HG03066 (cell line): Measurements from ENCODE around the gene TCERG1L.
"Not testable (repeated sequence)": the region's sequence is repeated elsewhere in the genome, so short reads cannot be mapped to it uniquely, and the experiment has no call there.

Experiments used
- ATAC-seq: cut with Tn5 transposase; IDR thresholded peaks from one replicate; pipeline ENCODE4 v1.9.1; 2021; ENCODE audit warnings: low read depth; ENCODE audit not compliant: unreplicated experiment

TCERG1L gene

DNA sequence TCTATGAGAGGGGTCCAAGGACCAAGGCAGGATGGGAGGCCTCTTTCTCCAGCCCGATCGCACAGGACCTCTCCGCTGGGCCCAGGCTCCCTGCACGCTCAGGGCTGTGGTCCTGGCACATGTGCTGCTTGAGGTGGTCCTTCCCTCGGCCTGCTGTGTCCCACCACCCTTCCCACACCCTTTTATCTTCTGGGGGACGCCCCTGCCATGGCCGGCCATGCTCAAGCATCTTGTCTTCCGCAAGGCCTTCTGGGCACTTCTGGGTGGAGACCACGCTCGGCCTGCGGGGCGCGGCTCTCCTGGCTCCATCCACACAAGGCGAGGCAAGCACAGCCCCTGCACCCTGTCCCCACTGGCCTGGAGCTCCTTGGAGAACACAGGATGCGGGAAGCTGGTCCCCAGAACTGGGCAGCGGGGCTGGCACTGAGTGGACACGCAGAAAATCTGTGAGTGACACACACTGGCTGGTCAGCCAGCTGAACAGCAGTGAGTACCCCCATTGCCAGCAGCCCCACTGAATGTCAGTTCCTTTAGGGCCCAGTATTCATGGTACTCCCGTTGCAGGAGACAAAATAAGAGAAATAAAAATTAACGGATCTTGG is 115.9 kb downstream of the TCERG1L start:
- no peak for ATAC-seq

- no peak for ATAC-seq
Measured at GRCh38 chr10:131195116-131195515, 116.4 kb downstream of the TCERG1L start.

- no peak for ATAC-seq
Measured at GRCh38 chr10:131193923-131194322, 117.6 kb downstream of the TCERG1L start.

DNA sequence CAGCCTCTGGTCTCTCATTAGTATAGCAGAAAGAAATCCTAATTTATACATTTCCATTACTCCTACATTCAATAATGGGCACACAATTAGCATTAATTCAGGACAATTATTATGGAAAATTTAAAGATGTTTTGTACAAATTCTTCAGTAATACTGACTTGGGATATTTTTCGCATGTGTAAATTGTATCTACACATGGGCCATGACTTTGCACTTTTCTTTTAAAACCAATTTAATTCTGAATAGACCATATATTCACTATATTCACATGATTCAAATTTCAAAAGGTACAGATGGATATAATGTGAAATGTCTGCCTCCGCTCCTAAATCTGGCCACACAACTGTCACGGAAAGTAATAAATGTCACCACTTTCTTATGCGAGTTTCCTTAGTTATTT is 123.0 kb downstream of the TCERG1L start:
- no peak for ATAC-seq

DNA sequence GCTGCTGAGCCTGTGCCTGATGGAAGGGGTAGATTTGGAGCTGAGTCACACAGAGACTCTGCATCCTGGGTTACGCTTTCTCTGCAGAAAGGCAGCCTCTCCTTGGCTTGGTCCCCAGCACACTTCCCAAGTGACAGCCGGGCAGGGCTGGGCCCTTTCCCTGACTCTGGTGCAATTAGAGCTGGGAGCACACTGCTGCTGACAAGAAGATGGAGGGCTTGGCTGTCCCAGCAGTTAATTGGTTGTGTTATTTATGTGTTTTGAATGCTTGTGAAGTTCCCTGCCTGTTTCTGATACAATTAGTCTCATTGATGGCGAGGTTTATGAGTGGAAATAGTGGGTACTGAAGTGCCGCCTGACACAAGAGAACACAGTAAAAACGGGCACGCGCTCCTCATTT is 123.6 kb downstream of the TCERG1L start:
- ATAC-seq: no peak

DNA sequence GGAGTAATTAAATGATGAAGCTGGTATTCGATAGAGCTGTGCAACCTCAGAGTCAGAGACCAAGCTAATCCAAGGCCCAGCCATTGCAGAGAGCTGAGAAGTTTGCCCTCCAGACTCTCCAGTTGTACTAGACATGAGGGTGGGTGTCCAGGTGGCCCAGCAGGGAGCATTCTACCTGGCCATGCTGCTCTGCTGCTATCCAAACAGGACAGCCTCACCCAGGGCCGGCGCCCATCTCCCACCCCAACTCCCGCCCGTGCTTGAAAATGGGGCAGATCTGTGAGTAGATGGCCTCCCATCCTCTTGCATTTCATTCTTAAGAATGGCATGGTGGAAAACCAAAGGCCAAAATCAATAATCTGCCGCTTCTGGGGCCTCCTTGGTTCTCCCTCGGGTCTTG is 124.2 kb downstream of the TCERG1L start:
- ATAC-seq: no peak

DNA sequence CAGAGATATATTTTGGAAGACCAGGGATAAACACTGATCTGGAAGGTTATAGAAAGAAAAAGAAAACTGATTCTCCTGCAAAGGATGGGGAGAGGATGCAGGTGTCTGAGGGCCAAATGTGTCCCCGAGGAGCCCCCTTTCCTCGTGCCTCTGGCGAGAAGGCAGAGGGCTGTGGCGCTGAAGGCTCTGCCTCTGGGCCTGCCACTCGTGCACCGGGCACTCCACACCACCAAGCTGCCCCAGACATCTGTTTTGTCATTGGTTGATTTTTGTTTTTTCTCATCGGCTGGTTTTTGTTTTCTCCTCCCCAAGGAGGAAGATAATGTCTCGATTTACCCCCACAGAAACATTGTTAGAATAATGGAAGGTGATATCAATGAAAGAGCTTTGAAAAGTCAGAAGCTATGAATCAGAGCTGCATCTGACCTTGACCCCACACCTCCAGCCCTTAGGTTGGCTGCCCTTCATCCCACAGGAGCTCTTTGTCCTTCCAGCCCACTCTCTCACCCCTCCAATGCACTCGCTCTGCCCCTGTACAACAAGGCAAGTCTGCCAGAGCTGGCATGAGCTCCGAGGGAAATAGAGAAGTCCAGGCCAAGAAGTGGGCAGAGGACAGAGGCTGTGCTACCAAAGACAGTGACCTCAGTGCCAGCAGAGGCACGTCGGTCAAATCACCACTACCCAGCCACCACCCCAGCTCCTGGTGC is 124.8 kb downstream of the TCERG1L start:
- no peak for ATAC-seq

DNA sequence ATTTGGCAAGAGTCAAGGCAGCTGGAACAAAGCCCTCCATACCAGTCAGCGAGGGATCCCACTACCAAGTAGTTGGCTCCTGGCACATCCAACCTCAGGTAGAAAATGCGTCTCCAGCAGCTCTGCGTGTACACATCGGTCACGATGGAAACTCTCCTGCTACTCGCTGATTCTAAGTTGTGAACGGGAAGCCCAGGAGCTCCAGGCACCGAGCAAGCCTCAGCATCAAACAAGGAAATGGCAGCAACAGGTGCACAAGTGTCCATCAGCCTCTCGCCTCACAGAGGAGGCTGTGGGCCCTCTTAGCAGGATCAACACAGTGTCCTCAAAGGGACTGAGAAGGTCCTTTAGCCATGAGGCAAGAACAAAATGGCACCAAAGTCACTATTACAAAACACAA is 127.0 kb downstream of the TCERG1L start:
- ATAC-seq: no peak

DNA sequence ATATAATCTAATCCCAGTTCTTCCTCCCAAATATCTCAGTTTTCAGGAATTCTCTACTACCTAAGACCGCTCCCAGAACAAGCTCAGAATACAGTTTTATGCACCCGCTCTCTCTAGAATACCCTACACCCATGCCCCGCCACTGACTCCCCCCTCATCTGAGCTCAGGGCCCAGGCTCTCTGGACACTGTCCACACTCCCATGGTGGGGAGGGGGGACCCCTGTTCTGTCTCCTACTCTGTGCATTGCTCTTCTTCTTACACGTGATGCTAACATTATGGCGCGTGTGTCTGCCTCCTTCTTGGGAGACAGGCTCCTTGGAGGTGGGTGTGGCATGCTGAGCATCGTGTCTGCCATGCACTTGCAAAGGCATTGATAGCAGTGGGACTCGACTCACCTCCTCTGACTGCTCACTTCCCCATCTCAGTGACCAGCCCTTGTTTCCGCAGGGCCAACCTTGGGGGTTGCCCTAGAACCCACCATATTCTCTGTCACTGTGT is 127.9 kb downstream of the TCERG1L start:
- no peak for ATAC-seq

GRCh38 chr10:131181456-131181855 is 130.1 kb downstream of the TCERG1L start:
- no peak for ATAC-seq

DNA sequence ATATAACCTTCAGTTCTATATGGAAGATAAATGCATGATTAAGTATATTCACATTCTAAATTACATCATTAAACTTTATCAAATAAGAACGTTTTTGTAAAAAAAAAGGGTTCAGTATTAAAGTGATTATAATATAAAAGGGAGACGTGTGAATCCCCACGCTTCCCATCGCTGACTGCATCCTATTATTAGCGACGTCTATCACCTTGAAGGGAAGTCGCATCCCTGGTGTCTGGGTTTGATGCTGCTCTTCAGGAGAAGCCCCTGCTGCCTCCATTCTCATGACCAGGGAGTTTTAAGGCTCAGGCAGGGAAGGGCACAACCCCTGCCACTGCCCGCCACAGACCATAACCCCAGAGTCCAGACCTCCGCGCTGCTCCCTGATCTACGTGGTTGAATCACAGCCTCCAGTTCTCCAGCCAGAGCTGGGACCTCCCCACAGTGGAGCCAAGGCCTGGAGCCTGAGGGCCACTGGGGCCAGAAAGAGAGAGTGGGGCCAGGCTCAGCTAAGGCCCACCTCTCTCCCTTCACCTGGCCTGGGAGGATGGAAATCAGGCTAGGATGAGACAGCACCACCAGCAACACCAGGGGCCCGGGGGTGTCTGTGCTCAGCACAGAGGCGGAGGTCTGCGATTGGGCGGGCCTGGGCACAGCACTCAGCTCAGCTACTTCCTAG is 130.6 kb downstream of the TCERG1L start:
- ATAC-seq: no peak

- no peak for ATAC-seq
Measured at GRCh38 chr10:131180086-131180485, 131.4 kb downstream of the TCERG1L start.

DNA sequence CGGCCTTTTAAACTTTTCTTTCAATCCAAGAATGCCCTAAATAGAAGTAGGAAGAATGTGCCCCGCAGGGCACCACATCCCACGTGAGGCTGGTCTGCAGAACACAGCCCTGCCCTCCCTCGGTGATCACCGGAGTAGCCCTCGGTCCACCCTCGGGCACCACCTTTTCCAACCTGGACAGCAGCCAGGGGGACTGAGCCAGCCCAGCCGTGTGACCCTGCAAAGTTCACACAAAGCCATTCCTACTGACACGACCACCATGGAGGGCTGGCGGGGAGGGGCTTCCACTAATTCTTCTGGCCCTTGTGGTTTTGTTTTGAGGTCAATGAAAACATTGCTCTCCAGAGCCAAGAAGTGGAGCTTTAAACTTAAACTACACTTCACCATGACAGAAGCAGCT is 132.2 kb downstream of the TCERG1L start:
- ATAC-seq: no peak

GRCh38 chr10:131178521-131179331 is 132.8 kb downstream of the TCERG1L start:
- no peak for ATAC-seq

GRCh38 chr10:131177431-131178327 is 133.8 kb downstream of the TCERG1L start:
- ATAC-seq: no peak

DNA sequence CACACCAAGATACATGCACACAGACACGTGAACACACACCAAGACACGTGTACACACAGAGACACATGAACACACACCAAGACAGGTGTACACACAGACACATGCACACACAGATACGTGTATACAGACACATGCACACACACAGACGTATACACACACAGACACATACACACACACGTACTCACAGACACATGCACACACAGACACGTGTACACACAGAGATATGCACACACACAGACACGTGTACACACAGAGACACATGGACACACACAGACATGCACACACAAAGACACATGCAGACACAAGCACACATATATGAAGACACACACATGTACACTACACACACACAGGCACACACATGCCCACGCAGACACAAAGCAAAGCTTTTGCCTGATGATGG is 134.6 kb downstream of the TCERG1L start:
- ATAC-seq: no peak

GRCh38 chr10:131176324-131176723 is 135.2 kb downstream of the TCERG1L start:
- ATAC-seq: not testable (repeated sequence)

DNA sequence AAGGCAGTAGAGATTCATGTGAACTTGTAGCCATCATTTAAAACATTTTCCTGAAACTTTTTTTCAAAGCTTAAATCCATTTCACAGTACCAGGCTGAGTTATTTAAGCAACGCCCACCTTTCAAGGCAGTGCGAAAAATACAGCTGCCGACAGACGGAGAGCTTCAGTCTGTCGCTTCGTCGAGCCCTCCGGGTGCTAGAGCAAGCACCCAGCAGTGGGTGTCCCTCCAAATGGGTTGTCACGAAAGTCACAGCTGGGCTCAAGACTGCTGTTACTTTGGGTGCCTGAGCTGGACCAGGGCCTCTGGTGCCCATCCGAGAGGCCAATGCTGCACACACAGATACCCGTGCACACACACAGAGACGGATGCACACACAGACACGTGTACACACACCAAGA is 135.6 kb downstream of the TCERG1L start:
- ATAC-seq: no peak

DNA sequence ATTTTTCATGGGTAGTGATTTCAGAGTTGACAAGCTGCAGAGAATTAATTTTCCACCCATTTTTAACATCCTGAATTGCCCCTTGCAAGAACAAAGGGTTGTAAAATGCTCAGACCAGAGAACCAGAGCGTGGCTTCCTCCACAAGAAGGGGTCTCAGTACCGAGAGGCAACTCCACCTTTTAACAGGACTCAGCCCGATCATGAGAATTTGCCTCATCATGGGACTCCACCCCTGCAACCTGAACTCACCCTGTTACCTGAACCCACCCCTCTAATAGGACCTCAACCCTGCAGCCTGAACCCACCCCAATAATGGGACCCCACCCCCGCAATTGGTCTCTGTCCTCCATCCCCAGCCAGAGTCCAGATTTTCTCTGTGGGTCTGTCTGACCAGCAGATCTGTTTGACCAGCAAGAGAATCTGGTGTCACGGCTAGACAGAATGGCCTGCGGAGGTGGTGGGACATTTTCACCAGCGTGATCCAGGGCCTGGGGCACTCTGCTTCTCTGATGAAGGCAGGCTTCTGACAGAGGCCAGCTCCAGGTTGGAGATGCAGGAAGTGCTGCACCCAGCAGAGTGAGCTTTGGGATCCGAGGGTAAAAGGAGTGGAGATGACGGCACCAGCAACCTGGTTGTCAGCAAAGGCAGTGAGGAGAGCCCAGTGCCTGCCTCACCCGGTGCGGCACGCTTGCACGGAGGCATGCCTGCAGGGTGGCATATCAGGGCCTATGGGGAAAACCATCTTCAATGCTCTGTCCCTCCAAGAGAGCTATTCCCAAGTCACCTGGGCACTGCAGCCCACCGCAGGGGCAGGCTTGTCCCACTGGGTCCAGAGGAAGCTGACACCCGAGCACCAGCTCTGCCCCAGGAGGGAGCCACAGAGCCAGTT is 136.6 kb downstream of the TCERG1L start:
- no peak for ATAC-seq
